Neural cell (in vitro differentiated cells): Measurements from ENCODE around the gene RNF144A.

ENCODE experiments used
- CTCF ChIP-seq: fragments of 450-650 bp; IDR thresholded peaks from 2 replicates; pipeline ENCODE4 v1.5.1; 2014; ENCODE audit warnings: antibody characterized with exemption, mild to moderate bottlenecking, moderate library complexity; ENCODE audit not compliant: poor library complexity, severe bottlenecking
- RAD21 ChIP-seq: fragments of 450-650 bp; conservative IDR thresholded peaks from 2 replicates; pipeline ENCODE4 v1.6.1; 2014; ENCODE audit warnings: antibody characterized with exemption, mild to moderate bottlenecking, moderate library complexity

- TF ChIP-seq CTCF, result no peak
- no peak for TF ChIP-seq RAD21
Measured at GRCh38 chr2:6942848-6943247, 25.6 kb downstream of the RNF144A start.
